Measurements from ENCODE around the gene FAM9B. TPM values are rescaled to one million over a fixed set of nuclear protein-coding genes. Genes with fewer than 3 reads are reported as not detected.

The FAM9B gene
- not detected for total RNA-seq

DNA sequence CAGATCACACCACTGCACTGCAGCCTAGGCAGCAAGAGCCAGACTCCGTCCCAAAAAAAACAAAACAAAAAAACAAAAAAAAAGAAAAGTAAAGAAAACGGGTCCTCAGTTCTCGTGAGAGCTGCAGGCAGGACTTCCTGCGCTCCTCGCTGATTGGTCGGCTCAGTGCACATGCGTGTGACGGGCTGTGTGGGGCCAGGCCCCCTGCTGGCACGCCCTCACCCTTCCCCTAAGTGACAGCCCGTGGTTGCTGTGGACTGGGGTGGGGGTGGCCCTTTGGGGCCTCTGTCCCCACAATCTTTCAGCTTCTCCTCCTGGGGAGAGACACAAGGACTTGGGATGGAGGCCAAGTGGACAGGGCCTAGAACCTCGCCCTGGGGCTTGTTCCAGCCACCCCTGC, at the start of gene FAM9B:
Gene FAM9B (minus strand): TSS at position 139 of the 400 bp plus-strand sequence. CDS start 1,141 bp downstream, outside the sequence.

Other genes with a start within 250 kb of the FAM9B start
- not detected for gene FAM9A, start 232.7 kb downstream of the FAM9B start, total RNA-seq

Measured in melanocyte of skin (primary cell).